Fibroblast of villous mesenchyme (primary cell): ENCODE data around the gene SLC7A10. TPM values are rescaled to one million over a fixed set of nuclear protein-coding genes. Genes with fewer than 3 reads are reported as not detected.
A peak's percentile ranks its signal among the peaks of the same experiment; 100 is the strongest.

ENCODE experiments used
- DNase-seq: peaks from one replicate; pipeline ENCODE4 v3.0.0-alpha.2; 2010; ENCODE audit warnings: low read depth
- H3K4me3 ChIP-seq: 2 replicates; pipeline ENCODE4 v1.5.1; 2011; ENCODE audit warnings: low read depth, mild to moderate bottlenecking, low read length
- total RNA-seq: library from RNA; depleted of rRNA; stranded (reverse); fragments of >200 nt; gene quantifications from 2 replicates; pipeline ENCODE4 v1.2.3, GENCODE V29; 2012
- TF ChIP-seq, protein P1 (sequence below): IDR thresholded peaks from 2 replicates; pipeline ENCODE4 v1.5.1; 2012; ENCODE audit warnings: low read depth, mild to moderate bottlenecking, low read length; ENCODE audit not compliant: insufficient read depth

The SLC7A10 gene
- total RNA-seq, 1 donor: not detected

DNA sequence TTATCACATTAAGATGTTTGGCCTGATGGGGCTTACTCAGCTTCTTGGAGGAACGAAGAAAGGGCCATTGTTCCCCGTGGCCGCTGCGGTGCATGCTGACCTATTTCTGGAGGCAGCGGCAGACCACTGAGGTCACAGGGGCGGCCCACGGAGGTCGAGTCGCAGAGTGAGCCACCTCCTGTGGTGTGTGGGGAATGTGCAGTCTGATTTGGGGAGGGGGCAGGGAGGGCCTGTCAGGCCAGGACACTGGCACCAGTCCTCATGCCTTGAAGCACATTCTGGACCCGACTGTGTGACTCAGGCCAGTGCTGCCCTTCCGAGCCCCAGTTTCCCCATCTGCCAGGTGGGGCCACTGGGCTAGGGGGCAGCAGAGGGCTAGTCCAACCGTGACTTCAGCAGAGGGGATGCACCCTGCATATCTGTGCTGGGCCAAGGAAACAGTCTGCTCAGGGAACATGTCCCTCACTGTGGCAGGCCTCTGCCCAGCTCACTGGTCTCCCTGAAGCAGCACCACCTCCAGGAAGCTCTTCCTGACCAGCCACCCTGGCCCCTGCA lies 6.3 kb downstream of the SLC7A10 start:
- TF ChIP-seq, protein P1, sequence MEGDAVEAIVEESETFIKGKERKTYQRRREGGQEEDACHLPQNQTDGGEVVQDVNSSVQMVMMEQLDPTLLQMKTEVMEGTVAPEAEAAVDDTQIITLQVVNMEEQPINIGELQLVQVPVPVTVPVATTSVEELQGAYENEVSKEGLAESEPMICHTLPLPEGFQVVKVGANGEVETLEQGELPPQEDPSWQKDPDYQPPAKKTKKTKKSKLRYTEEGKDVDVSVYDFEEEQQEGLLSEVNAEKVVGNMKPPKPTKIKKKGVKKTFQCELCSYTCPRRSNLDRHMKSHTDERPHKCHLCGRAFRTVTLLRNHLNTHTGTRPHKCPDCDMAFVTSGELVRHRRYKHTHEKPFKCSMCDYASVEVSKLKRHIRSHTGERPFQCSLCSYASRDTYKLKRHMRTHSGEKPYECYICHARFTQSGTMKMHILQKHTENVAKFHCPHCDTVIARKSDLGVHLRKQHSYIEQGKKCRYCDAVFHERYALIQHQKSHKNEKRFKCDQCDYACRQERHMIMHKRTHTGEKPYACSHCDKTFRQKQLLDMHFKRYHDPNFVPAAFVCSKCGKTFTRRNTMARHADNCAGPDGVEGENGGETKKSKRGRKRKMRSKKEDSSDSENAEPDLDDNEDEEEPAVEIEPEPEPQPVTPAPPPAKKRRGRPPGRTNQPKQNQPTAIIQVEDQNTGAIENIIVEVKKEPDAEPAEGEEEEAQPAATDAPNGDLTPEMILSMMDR: peak; percentile 29
- DNase-seq: no peak
- H3K4me3 ChIP-seq: no peak overlapping the region

GRCh38 chr19:33217881-33218280 lies 7.8 kb downstream of the SLC7A10 start:
- DNase-seq: no peak
- TF ChIP-seq, protein P1: no peak
- no peak overlapping the region for H3K4me3 ChIP-seq

GRCh38 chr19:33216198-33216830 lies 9.3 kb downstream of the SLC7A10 start:
- H3K4me3 ChIP-seq: no peak overlapping the region
- TF ChIP-seq, protein P1: no peak
- DNase-seq: no peak

- TF ChIP-seq, protein P1: no peak
- DNase-seq: no peak
- no peak overlapping the region for H3K4me3 ChIP-seq
These were observed 10.0 kb downstream of the SLC7A10 start for GRCh38 chr19:33215438-33216197.

DNA sequence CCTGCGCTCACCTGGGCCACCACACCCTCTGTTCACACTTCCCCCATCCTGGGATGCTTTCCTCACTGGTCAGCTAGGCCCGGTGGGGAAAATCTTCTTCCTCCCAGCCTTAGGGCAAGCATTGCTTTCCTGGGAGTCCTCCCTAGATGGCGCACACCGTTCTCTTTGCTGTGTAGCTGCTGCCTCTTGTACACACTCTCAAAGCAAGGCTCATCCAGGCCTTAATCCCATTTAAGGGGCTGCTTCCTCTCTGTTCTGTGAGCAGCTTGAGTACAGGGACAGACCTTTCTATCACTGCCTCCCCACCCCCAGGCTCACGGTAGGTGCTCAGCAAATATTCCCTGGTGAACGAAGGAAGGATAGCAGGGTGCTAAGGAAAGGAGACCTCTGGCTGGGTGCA lies 11.1 kb downstream of the SLC7A10 start:
- TF ChIP-seq, protein P1: peak; percentile 56
- DNase-seq: peak; percentile 56

DNA sequence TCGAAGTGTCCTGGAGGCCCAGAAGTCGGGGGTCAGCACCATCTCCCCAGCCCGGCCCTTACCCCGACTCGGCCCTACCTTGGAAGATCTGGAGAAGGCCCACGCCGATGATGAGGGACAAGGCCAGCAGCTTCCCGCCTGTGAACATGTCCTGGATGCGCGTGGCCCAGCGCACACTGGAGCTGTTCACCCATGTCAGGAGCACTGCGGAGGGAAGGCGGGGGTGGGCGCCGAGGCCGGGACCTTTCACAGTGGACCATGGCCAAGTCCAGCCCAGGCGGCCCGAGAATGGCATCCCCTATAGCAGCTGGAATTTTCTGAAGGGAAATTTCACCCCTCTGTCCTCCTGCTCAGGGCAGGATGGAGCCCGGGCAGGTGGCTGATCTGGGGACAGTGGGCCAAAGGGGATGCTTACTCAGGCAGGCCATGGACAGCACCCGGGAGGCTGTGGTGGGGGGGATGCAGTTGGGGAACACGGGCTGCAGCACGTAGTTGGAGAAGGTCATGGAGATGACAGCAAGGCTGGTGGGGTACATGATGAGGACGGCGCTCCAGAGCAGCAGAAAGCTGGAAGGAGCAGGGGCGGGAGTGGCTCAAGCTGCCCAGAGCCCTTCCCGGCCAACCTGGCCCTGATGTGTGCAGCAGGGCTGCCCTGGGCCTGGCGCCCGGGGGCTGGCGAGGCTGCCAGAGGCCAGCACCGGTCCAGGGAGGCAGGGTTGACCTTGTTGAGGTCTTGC lies 13.0 kb downstream of the SLC7A10 start:
- DNase-seq: no peak
- TF ChIP-seq, protein P1: no peak
- no peak overlapping the region for H3K4me3 ChIP-seq

More for the DNA sequence above, 11.1 kb downstream of the SLC7A10 start:
- no peak overlapping the region for H3K4me3 ChIP-seq
